ENCODE results near the gene KRTAP12-3. TPM values are rescaled to one million over a fixed set of nuclear protein-coding genes. Genes with fewer than 3 reads are reported as not detected.
"Not testable (repeated sequence)": the region's sequence is repeated elsewhere in the genome, so short reads cannot be mapped to it uniquely, and the experiment has no call there.

The KRTAP12-3 gene
- total and polyA plus RNA-seq, 2 donors = not detected

GRCh38 chr21:44697172-44697810, 39.6 kb downstream of the KRTAP12-3 start, which contains the start of gene KRTAP10-12:
TSS of gene KRTAP10-12 (plus strand) at chr21:44697172. CDS start at chr21:44697202, 30 bp downstream.
- not testable (repeated sequence) for H3K4me1 ChIP-seq (ENCODE audit: control insufficient read depth in 2 of 2, insufficient read depth in 2 of 2, low read length in 2 of 2)
- peaks cover 6 to 61% of the 10 kb centered on the region in 2 donors for H3K27me3 ChIP-seq (ENCODE audit: control insufficient read depth in 2 of 2, insufficient read depth in 1 of 2, low read length in 1 of 2)

GRCh38 chr21:44697811-44698734, 40.3 kb downstream of the KRTAP12-3 start:
- H3K36me3 ChIP-seq (ENCODE audit: control insufficient read depth in 2 of 2, insufficient read depth in 2 of 2, low read length in 1 of 2) = no peaks in the 10 kb centered on the region
- 41% methylated on average over 35 of the region's 35 CpGs for WGBS
- H3K27ac ChIP-seq (ENCODE audit: low read depth in 1 of 2, low read length in 1 of 2) = no peak overlapping the region
- DNase-seq (ENCODE audit: low read depth in 6 of 9, low spot score in 9 of 9) = no peak
- peaks cover 6 to 69% of the 10 kb centered on the region in 2 donors for H3K27me3 ChIP-seq (ENCODE audit: control insufficient read depth in 2 of 2, insufficient read depth in 1 of 2, low read length in 1 of 2)
- no peaks in the 10 kb centered on the region for H3K9me3 ChIP-seq (ENCODE audit: control insufficient read depth in 2 of 2, insufficient read depth in 1 of 2, low read length in 1 of 2)
- H3K4me1 ChIP-seq (ENCODE audit: control insufficient read depth in 2 of 2, insufficient read depth in 2 of 2, low read length in 2 of 2) = no peaks in the 10 kb centered on the region
- no peak overlapping the region for H3K4me3 ChIP-seq (ENCODE audit: low read length in 2 of 2)

More at GRCh38 chr21:44697172-44697810, 39.6 kb downstream of the KRTAP12-3 start, which contains the start of gene KRTAP10-12:
- H3K4me3 ChIP-seq (ENCODE audit: low read length in 2 of 2); H3K27ac ChIP-seq (ENCODE audit: low read depth in 1 of 2, low read length in 1 of 2); H3K36me3 ChIP-seq (ENCODE audit: control insufficient read depth in 2 of 2, insufficient read depth in 2 of 2, low read length in 1 of 2); H3K9me3 ChIP-seq (ENCODE audit: control insufficient read depth in 2 of 2, insufficient read depth in 1 of 2, low read length in 1 of 2); DNase-seq (ENCODE audit: low read depth in 6 of 9, low spot score in 9 of 9): not testable (repeated sequence)
- 67% methylated on average over 21 of the region's 21 CpGs for WGBS

GRCh38 chr21:44699502-44700001, 41.8 kb downstream of the KRTAP12-3 start:
- Histone ChIP-seq H3K27me3 (ENCODE audit: control insufficient read depth in 2 of 2, insufficient read depth in 1 of 2, low read length in 1 of 2) (peaks cover 12 to 83% of the 10 kb centered on the region in 2 donors), H3K36me3 (ENCODE audit: control insufficient read depth in 2 of 2, insufficient read depth in 2 of 2, low read length in 1 of 2) (no peaks in the 10 kb centered on the region), H3K27ac (ENCODE audit: low read depth in 1 of 2, low read length in 1 of 2) (no peak overlapping the region), H3K4me3 (ENCODE audit: low read length in 2 of 2) (no peak overlapping the region), H3K9me3 (ENCODE audit: control insufficient read depth in 2 of 2, insufficient read depth in 1 of 2, low read length in 1 of 2) (peaks cover 0 to 5% of the 10 kb centered on the region in 2 donors), H3K4me1 (ENCODE audit: control insufficient read depth in 2 of 2, insufficient read depth in 2 of 2, low read length in 2 of 2) (no peaks in the 10 kb centered on the region)
- no peak for DNase-seq (ENCODE audit: low read depth in 6 of 9, low spot score in 9 of 9)
- 55% methylated on average over 17 of the region's 17 CpGs for WGBS

GRCh38 chr21:44700101-44701022, 42.6 kb downstream of the KRTAP12-3 start:
- no peaks in the 10 kb centered on the region for H3K36me3 ChIP-seq (ENCODE audit: control insufficient read depth in 2 of 2, insufficient read depth in 2 of 2, low read length in 1 of 2)
- DNase-seq (ENCODE audit: low read depth in 6 of 9, low spot score in 9 of 9) = no peak
- H3K27me3 ChIP-seq (ENCODE audit: control insufficient read depth in 2 of 2, insufficient read depth in 1 of 2, low read length in 1 of 2) = peaks cover 13 to 87% of the 10 kb centered on the region in 2 donors
- 61% methylated on average over 21 of the region's 21 CpGs for WGBS
- H3K4me1 ChIP-seq (ENCODE audit: control insufficient read depth in 2 of 2, insufficient read depth in 2 of 2, low read length in 2 of 2) = no peaks in the 10 kb centered on the region
- peaks cover 0 to 8% of the 10 kb centered on the region in 2 donors for H3K9me3 ChIP-seq (ENCODE audit: control insufficient read depth in 2 of 2, insufficient read depth in 1 of 2, low read length in 1 of 2)
- H3K4me3 ChIP-seq (ENCODE audit: low read length in 2 of 2) = no peak overlapping the region
- H3K27ac ChIP-seq (ENCODE audit: low read depth in 1 of 2, low read length in 1 of 2) = no peak overlapping the region

GRCh38 chr21:44701023-44701400, 43.3 kb downstream of the KRTAP12-3 start:
- no peak overlapping the region for H3K27ac ChIP-seq (ENCODE audit: low read depth in 1 of 2, low read length in 1 of 2)
- 91% methylated on average over 14 of the region's 14 CpGs for WGBS
- peaks cover 0 to 1% of the 10 kb centered on the region in 2 donors for H3K36me3 ChIP-seq (ENCODE audit: control insufficient read depth in 2 of 2, insufficient read depth in 2 of 2, low read length in 1 of 2)
- peaks cover 1 to 11% of the 10 kb centered on the region in 2 donors for H3K9me3 ChIP-seq (ENCODE audit: control insufficient read depth in 2 of 2, insufficient read depth in 1 of 2, low read length in 1 of 2)
- no peak overlapping the region for H3K4me3 ChIP-seq (ENCODE audit: low read length in 2 of 2)
- DNase-seq (ENCODE audit: low read depth in 6 of 9, low spot score in 9 of 9) = no peak
- H3K27me3 ChIP-seq (ENCODE audit: control insufficient read depth in 2 of 2, insufficient read depth in 1 of 2, low read length in 1 of 2) = peaks cover 16 to 87% of the 10 kb centered on the region in 2 donors
- no peaks in the 10 kb centered on the region for H3K4me1 ChIP-seq (ENCODE audit: control insufficient read depth in 2 of 2, insufficient read depth in 2 of 2, low read length in 2 of 2)

GRCh38 chr21:44701541-44701940, 43.8 kb downstream of the KRTAP12-3 start:
- Histone ChIP-seq H3K27ac (ENCODE audit: low read depth in 1 of 2, low read length in 1 of 2) (no peak overlapping the region), H3K27me3 (ENCODE audit: control insufficient read depth in 2 of 2, insufficient read depth in 1 of 2, low read length in 1 of 2) (peaks cover 21 to 88% of the 10 kb centered on the region in 2 donors), H3K36me3 (ENCODE audit: control insufficient read depth in 2 of 2, insufficient read depth in 2 of 2, low read length in 1 of 2) (peaks cover 0 to 6% of the 10 kb centered on the region in 2 donors), H3K9me3 (ENCODE audit: control insufficient read depth in 2 of 2, insufficient read depth in 1 of 2, low read length in 1 of 2) (peaks cover 7 to 16% of the 10 kb centered on the region in 2 donors), H3K4me1 (ENCODE audit: control insufficient read depth in 2 of 2, insufficient read depth in 2 of 2, low read length in 2 of 2) (no peaks in the 10 kb centered on the region), H3K4me3 (ENCODE audit: low read length in 2 of 2) (no peak overlapping the region)
- no peak for DNase-seq (ENCODE audit: low read depth in 6 of 9, low spot score in 9 of 9)
- WGBS = 40% methylated on average over 12 of the region's 12 CpGs

- H3K27ac ChIP-seq (ENCODE audit: low read depth in 1 of 2, low read length in 1 of 2) = no peak overlapping the region
- no peaks in the 10 kb centered on the region for H3K4me1 ChIP-seq (ENCODE audit: control insufficient read depth in 2 of 2, insufficient read depth in 2 of 2, low read length in 2 of 2)
- H3K36me3 ChIP-seq (ENCODE audit: control insufficient read depth in 2 of 2, insufficient read depth in 2 of 2, low read length in 1 of 2) = peaks cover 0 to 6% of the 10 kb centered on the region in 2 donors
- peaks cover 29 to 89% of the 10 kb centered on the region in 2 donors for H3K27me3 ChIP-seq (ENCODE audit: control insufficient read depth in 2 of 2, insufficient read depth in 1 of 2, low read length in 1 of 2)
- peaks cover 9 to 19% of the 10 kb centered on the region in 2 donors for H3K9me3 ChIP-seq (ENCODE audit: control insufficient read depth in 2 of 2, insufficient read depth in 1 of 2, low read length in 1 of 2)
- 82% methylated on average over 22 of the region's 22 CpGs for WGBS
- H3K4me3 ChIP-seq (ENCODE audit: low read length in 2 of 2) = no peak overlapping the region
- no peak for DNase-seq (ENCODE audit: low read depth in 6 of 9, low spot score in 9 of 9)
These were observed 44.6 kb downstream of the KRTAP12-3 start for GRCh38 chr21:44702111-44702972.
